ENCODE results near the gene RNF39. TPM values are rescaled to one million over a fixed set of nuclear protein-coding genes. Genes with fewer than 3 reads are reported as not detected.
A peak's percentile ranks its signal among the peaks of the same experiment; 100 is the strongest.
"Not testable (repeated sequence)": the region's sequence is repeated elsewhere in the genome, so short reads cannot be mapped to it uniquely, and the experiment has no call there.

The RNF39 gene
- total RNA-seq, 1 donor from 2014 or later, result not detected

GRCh38 chr6:30062471-30063178 lies 12.9 kb downstream of the RNF39 start:
- DNase-seq (ENCODE audit: low read depth), result no peak

DNA sequence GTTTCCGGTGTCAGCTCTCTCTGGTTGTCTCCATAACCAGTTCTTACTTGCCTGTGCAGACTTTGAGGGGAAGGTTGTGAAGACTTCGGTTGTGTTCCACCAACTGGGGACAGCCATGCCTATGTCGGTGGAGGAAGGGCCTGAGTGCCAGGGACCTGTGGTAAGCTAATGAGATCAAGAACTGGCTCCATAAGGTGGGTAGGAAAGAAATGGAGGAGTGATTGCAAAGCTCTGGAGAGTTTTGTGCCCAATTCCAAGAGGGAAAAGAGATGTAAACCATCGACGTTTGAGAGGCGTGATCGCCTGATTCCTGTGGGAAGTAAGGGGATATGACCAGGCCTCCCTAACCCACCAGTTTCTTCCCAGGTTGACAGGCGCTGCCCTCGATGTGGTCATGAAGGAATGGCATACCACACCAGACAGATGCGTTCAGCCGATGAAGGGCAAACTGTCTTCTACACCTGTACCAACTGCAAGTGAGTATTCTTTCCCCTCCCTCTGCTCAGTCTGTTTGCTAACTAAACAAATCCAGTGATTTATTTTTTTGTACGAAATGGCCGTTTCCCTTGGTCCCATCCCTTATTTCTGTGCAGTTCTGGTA lies 13.6 kb downstream of the RNF39 start:
- peak; percentile 44 for DNase-seq (ENCODE audit: low read depth)

- DNase-seq (ENCODE audit: low read depth), result peak; percentile 98
Measured at GRCh38 chr6:30061092-30061857, 14.3 kb downstream of the RNF39 start, which contains the start of gene POLR1H. POLR1H (plus strand) TSS chr6:30061265; CDS start chr6:30061525, 260 bp downstream.

GRCh38 chr6:30060606-30061091 lies 14.9 kb downstream of the RNF39 start:
- peak; percentile 64 for DNase-seq (ENCODE audit: low read depth)

DNA sequence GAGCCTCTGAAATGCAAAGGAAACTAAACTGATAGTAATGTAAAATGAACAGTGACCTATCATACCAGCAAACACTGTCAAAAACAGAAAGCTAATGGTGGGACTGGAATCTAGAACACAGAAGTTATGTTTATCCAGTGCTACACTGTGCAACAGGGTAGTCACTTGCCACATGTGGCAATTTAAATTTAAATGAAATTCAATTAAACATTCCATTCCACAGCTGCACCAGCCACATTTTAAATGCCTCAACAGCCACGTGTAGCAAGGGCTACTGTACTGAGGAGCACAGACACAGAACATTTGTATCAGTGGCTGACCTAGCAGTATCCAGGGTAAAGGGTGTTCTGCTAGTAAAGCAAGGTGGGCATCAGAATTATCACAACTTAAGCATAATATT lies 20.1 kb downstream of the RNF39 start:
- DNase-seq (ENCODE audit: low read depth), result no peak

- DNase-seq (ENCODE audit: low read depth), result no peak
Measured at GRCh38 chr6:30053682-30054081, 21.9 kb downstream of the RNF39 start.

DNA sequence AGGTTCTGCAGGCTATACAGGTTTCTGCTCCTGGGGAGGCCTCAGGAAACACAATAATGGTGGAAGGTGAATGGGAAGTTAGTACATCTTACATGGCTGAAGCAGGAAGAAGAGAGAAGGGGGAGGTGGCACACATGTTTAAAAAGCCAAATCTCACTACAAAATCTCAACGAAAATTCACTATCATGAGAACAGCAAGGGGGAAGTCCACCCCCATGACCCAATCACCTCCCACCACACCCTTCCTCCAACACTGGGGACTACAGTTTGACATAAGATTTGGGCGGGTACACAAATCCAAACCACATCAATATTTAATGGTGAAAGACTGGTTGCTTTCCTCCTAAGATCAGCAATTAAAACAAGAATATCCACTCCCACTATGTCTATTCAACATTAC lies 28.3 kb downstream of the RNF39 start:
- no peak for DNase-seq (ENCODE audit: low read depth)

GRCh38 chr6:30044630-30045029 lies 30.9 kb downstream of the RNF39 start:
- peak; percentile 53 for DNase-seq (ENCODE audit: low read depth)

GRCh38 chr6:30043744-30044143 lies 31.8 kb downstream of the RNF39 start:
- no peak for DNase-seq (ENCODE audit: low read depth)

- no peak for DNase-seq (ENCODE audit: low read depth)
Measured at GRCh38 chr6:30042914-30043313, 32.7 kb downstream of the RNF39 start.

DNA sequence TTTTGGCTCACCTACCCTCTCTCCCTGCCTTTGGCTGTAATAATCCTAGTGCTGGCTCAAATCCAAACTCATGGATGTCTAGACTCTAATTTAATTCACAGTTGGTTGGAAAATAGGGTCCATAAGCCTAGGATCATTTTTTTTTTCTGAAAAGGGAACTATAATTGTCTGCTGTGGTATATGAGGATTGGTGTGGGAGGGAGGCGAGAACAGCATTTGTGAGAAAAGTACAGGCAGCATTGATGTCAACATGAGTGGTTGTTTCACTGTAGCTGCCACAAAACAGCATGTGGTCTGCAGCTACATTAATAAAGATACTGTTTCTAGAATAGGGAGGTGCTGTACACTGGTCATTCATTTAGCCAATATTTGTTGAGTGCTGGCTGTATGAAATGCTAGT lies 33.1 kb downstream of the RNF39 start:
- DNase-seq (ENCODE audit: low read depth), result no peak

GRCh38 chr6:30041821-30042220 lies 33.7 kb downstream of the RNF39 start:
- no peak for DNase-seq (ENCODE audit: low read depth)

GRCh38 chr6:30041221-30041620 lies 34.3 kb downstream of the RNF39 start:
- peak; percentile 30 for DNase-seq (ENCODE audit: low read depth)

GRCh38 chr6:30037182-30037788 lies 38.3 kb downstream of the RNF39 start:
- DNase-seq (ENCODE audit: low read depth), result peak; percentile 19

DNA sequence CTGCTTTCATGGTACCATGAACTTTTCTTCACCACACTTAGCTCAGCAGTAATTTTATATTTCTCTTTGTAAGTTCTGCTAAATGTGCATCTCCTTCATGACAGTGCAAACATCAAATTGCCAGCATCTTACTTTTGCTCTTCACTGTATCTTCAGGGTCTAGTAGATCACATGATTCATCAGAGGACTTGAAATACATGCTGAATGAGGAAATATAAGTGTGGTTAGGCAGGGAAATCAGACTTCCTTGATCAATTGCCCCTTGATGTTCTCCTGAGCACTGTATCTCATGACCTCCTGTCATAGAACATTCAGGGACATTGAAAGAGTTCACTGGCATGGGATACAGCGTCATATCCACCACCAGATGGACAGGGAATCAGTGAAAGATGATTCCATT lies 39.8 kb downstream of the RNF39 start:
- DNase-seq (ENCODE audit: low read depth), result no peak

DNA sequence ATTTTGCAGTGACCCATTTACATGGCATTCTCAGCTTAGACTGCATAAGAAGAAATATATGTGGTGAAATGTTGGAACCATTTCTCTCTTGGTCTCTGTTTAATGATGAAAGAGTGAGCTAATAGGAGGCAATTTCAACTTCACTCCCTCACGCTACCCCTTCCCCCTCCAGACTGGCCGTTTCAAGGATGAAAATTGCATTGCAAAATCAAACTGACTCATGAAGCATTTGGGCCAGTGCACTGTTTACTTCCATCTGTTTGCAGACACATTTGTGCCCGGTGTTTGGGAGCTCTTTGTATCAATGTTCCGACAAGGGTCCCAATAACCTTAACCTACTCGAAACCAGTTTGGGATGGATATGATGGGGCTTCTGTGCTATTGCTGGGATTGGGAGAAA lies 42.1 kb downstream of the RNF39 start:
- DNase-seq (ENCODE audit: low read depth), result not testable (repeated sequence)

- DNase-seq (ENCODE audit: low read depth), result no peak
Measured at GRCh38 chr6:30031381-30031780, 44.2 kb downstream of the RNF39 start.

- no peak for DNase-seq (ENCODE audit: low read depth)
Measured at GRCh38 chr6:30029588-30029987, 46.0 kb downstream of the RNF39 start.

GRCh38 chr6:30025186-30025585 lies 50.4 kb downstream of the RNF39 start:
- DNase-seq (ENCODE audit: low read depth), result no peak

- not testable (repeated sequence) for DNase-seq (ENCODE audit: low read depth)
Measured at GRCh38 chr6:30022712-30023111, 52.9 kb downstream of the RNF39 start.

DNA sequence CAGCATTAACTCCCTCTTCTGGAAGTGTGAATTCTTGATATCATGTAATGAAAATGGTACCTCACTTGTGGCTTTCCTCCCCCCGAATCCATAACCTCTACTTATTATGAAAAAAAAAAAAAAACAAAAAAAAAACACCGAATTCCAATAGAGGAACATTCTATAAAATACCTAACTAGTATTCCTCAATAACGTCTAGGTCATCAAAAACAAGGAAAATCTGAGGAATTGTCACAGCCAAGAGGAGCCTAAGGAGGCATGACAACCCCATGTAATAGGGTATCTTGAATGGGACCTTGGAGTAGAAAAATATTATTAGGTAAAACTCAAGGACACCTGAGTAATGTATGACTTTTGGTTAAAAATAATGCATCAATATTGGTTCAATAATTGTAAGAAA lies 53.4 kb downstream of the RNF39 start:
- no peak for DNase-seq (ENCODE audit: low read depth)

DNA sequence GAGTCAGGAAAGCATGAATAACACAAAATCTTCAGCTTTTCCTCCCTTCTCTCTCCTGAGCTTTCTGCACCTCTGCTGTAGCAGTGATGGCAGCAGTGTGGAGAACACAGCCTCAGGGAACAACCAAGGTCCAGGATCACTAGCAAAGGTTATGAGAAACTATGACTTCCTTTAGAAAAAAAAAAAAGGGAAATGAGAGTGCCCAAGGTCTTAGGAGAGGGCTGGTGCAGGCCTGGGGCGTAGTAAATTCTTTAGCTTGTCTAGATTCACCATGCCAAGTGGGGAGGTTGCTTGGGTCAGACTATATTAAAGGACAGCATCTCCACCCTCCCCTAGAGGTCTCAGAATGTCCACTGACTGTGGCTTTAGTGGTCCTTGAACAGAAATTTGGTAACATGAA lies 54.9 kb downstream of the RNF39 start:
- no peak for DNase-seq (ENCODE audit: low read depth)
